COLO668 (cell line): ENCODE measurements around the gene NXPE3.

Source experiments
- DNase-seq: peaks from one replicate; lab custom pipeline; 2025; ENCODE audit not compliant: unreplicated experiment; lab: John Stamatoyannopoulos, UW

The NXPE3 gene

DNA sequence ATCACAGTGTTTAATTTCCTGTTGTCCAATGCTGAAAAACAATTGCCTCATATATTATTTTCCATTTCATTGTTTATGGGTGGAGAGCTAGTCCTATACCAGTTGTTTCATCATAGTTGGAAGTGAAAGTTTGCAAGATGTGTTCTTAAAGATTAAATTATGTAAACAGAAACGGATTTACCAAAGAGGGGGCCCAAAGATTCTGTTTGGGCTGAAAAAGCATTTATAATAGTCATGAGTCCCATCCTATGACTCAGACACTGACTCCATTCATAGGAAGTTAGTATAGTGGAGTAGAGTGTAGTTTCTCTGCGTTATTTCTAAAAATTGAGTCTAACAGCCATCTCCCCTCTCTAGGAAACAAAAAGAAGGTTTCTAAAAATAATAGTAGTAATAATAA, 94.6 kb downstream of the NXPE3 start:
- DNase-seq: no peak

DNA sequence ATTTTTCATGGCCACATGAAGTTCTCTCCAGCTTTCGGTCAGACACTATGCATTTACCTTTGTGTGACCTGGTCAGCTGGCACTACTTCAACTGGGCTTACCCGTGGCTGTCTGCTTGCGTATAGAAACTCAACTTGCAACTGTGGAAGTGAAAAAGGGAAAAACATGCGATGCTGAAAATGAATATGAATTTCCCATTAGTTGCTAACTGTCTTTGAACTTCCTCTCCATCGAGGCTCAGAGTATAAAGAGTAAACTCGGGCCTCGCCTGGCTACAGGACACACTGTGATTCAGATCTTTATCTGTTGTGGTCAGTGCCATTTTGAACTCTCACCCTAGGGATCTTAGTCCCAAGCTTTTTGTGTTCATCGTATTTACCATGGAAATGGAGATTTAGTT, 97.1 kb downstream of the NXPE3 start:
- DNase-seq: no peak
